Measurements from ENCODE around the gene CXCR5.

DNA sequence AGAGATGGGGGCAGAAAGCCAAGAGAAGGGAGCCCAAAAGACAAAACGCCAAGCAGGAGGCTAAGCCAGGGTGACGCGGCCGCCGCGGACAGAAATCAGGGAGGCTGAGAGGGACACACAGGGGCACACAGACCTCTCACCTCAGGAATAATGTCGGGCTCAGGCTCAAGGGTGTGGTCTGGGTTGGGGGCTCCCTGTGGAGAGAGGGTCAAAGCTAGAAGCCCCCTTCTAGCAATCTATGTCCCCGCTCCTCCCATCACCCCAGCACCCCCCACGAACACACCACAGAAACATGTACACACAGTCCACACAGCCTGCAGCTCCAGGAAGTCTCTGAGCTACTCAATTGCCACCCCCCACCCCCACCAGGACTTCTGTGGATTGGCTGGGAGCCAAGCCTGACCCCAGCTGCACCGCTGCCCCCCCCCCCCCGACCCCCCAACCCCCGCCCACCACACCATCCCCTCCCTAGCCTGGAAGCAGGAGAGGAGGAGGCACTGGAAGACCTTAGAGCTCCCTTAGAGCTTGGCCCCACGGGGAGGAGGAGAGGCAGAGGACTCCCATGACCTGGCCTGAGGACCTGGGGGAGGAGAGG lies 35.1 kb downstream of the CXCR5 start:
- TF ChIP-seq, protein P1, sequence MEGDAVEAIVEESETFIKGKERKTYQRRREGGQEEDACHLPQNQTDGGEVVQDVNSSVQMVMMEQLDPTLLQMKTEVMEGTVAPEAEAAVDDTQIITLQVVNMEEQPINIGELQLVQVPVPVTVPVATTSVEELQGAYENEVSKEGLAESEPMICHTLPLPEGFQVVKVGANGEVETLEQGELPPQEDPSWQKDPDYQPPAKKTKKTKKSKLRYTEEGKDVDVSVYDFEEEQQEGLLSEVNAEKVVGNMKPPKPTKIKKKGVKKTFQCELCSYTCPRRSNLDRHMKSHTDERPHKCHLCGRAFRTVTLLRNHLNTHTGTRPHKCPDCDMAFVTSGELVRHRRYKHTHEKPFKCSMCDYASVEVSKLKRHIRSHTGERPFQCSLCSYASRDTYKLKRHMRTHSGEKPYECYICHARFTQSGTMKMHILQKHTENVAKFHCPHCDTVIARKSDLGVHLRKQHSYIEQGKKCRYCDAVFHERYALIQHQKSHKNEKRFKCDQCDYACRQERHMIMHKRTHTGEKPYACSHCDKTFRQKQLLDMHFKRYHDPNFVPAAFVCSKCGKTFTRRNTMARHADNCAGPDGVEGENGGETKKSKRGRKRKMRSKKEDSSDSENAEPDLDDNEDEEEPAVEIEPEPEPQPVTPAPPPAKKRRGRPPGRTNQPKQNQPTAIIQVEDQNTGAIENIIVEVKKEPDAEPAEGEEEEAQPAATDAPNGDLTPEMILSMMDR (conservative IDR thresholded peaks at IDR 0.05; ENCODE audit: low read depth, low read length) = no peak
- TF ChIP-seq POLR2A (IDR thresholded peaks at IDR 0.05; ENCODE audit: low read depth, low read length) = no peak
- TF ChIP-seq MXI1 (IDR thresholded peaks at IDR 0.05; ENCODE audit: borderline replicate concordance, low read depth, low read length) = no peak
- no peak for TF ChIP-seq CEBPB (IDR thresholded peaks at IDR 0.05; ENCODE audit: low read depth, low read length)
- no peak for TF ChIP-seq RAD21 (IDR thresholded peaks at IDR 0.05; ENCODE audit: low read length)
- TF ChIP-seq, protein P2, sequence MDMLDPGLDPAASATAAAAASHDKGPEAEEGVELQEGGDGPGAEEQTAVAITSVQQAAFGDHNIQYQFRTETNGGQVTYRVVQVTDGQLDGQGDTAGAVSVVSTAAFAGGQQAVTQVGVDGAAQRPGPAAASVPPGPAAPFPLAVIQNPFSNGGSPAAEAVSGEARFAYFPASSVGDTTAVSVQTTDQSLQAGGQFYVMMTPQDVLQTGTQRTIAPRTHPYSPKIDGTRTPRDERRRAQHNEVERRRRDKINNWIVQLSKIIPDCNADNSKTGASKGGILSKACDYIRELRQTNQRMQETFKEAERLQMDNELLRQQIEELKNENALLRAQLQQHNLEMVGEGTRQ (IDR thresholded peaks at IDR 0.05; ENCODE audit: low read depth, low read length) = no peak
- TF ChIP-seq RCOR1 (IDR thresholded peaks at IDR 0.05; ENCODE audit: insufficient replicate concordance, low read length) = no peak
- TF ChIP-seq FOS (IDR thresholded peaks at IDR 0.05; ENCODE audit: low read depth, low read length) = no peak
- TF ChIP-seq RFX5 (IDR thresholded peaks at IDR 0.05; ENCODE audit: low read depth, low read length) = no peak
- no peak for TF ChIP-seq MAFK (IDR thresholded peaks at IDR 0.05; ENCODE audit: low read depth, low read length)
- TF ChIP-seq NFE2L2 (IDR thresholded peaks at IDR 0.05; ENCODE audit: low read depth, low read length) = no peak
- no peak for TF ChIP-seq MAZ (IDR thresholded peaks at IDR 0.05; ENCODE audit: borderline replicate concordance, low read depth, low read length)
- no peak for TF ChIP-seq SMC3 (IDR thresholded peaks at IDR 0.05; ENCODE audit: low read depth, low read length)
